KOPT-K1 (cell line): ENCODE data around the gene SPPL3.

ENCODE experiments used
- H3K27ac ChIP-seq: fragments of 200-600 bp; sonication (generic); 2 replicates; pipeline ENCODE4 v1.5.1; 2016; ENCODE audit warnings: antibody characterized with exemption, mild to moderate bottlenecking, low read depth, low read length; ENCODE audit not compliant: poor library complexity, severe bottlenecking
- H3K36me3 ChIP-seq: fragments of 200-600 bp; sonication (generic); 2 replicates; pipeline ENCODE4 v1.5.1; 2017; ENCODE audit warnings: antibody characterized with exemption, mild to moderate bottlenecking, low read length, moderate library complexity; ENCODE audit not compliant: insufficient read depth
- H3K9me3 ChIP-seq: fragments of 200-600 bp; sonication (generic); 2 replicates; pipeline ENCODE4 v1.5.1; 2017; ENCODE audit warnings: antibody characterized with exemption, low read length, mild to moderate bottlenecking; ENCODE audit not compliant: insufficient read depth, poor library complexity, severe bottlenecking

The SPPL3 gene

DNA sequence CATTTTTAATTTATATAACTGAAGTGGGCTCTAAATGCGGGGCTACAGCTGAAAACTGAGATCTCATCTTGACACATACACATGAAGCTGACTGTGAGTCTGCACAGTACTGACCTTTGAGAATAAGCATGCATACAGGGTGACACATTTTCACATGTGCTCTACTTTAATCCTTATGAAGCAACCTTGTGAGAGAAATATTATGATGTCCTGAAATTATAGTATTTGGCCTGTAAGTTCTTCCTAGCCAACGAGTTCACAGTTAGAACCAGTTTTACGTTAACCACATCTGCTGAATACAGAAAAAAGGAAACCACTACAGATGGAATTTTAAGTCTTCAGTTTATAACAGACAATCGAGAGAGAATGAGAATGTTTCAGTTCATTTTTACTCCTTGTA, 70.3 kb downstream of the SPPL3 start:
- Histone ChIP-seq H3K27ac (peak overlapping the region; percentile 93), H3K9me3 (no peaks in the 10 kb centered on the region), H3K36me3 (no peaks in the 10 kb centered on the region)

- Histone ChIP-seq H3K36me3 (no peaks in the 10 kb centered on the region), H3K9me3 (no peaks in the 10 kb centered on the region), H3K27ac (peak overlapping the region; percentile 93)
These were observed 71.4 kb downstream of the SPPL3 start for GRCh38 chr12:120832737-120833136.

- Histone ChIP-seq H3K36me3 (no peaks in the 10 kb centered on the region), H3K9me3 (no peaks in the 10 kb centered on the region), H3K27ac (peak overlapping the region; percentile 93)
These were observed 72.4 kb downstream of the SPPL3 start for GRCh38 chr12:120831648-120832267.

DNA sequence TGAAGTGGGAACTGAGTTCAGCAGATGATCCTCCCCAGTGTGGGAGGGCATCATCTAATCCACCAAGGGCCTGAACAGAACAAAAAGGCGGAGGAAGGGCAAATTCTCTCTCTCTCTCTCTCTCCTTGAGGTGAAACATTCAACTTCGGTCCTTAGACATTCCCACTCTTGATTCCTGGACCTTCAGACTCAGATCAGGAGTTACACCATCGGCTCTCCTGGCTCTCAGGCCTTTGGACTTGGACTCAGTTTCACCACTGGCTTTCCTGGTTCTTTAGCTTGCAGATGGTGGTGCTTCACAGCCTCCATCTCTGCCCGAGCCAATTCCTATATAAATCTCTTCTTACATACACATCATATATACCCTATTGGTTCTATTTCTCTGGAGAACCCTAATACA, 73.2 kb downstream of the SPPL3 start:
- Histone ChIP-seq H3K27ac (peak overlapping the region; percentile 93), H3K9me3 (no peaks in the 10 kb centered on the region), H3K36me3 (no peaks in the 10 kb centered on the region)

- Histone ChIP-seq H3K27ac (peak overlapping the region; percentile 93), H3K36me3 (no peaks in the 10 kb centered on the region), H3K9me3 (no peaks in the 10 kb centered on the region)
These were observed 73.9 kb downstream of the SPPL3 start for GRCh38 chr12:120830052-120830940.

DNA sequence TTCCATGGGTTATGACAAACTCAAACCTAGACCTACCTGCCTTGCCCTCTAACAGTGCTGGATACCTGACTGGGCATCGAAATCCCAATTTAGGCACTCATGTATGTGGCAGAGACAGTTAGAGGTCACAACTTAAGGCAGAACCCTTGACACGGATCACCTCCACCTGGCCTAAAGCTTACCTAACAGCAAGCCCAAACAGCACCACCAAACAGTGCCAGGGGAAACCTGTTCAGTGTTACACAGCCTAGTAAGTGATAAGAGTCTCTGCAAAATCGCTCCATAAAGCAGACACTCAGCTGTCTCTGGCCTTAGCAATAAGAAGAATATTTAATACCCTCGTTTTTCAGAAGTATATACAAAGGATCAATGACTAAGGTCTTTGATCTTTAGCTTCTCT, 77.8 kb downstream of the SPPL3 start:
- Histone ChIP-seq H3K9me3 (no peaks in the 10 kb centered on the region), H3K36me3 (no peaks in the 10 kb centered on the region), H3K27ac (no peak overlapping the region)

DNA sequence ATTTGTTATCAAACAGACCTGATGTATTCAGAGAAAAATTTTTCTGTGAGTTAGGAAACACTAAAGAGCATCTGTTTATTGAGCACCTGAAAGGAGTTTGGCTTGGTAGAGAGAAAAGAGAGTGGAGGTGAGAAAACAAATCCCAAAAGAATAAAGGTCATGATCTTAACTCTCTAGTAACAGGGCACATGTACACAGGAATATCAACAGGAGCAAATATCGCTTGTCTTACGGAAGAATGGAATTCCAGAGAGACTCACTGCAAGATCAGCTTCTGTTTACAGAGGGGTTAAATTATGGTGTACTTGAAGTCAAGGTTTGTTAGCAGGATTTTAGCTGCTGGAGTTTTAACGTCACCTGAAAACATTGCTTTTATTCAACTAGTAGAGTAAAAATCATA, 78.8 kb downstream of the SPPL3 start:
- H3K36me3 ChIP-seq = no peaks in the 10 kb centered on the region
- H3K27ac ChIP-seq = no peak overlapping the region
- no peaks in the 10 kb centered on the region for H3K9me3 ChIP-seq

GRCh38 chr12:120822832-120823503, 81.2 kb downstream of the SPPL3 start:
- H3K27ac ChIP-seq = peak overlapping the region; percentile 4
- H3K36me3 ChIP-seq = no peaks in the 10 kb centered on the region

GRCh38 chr12:120821878-120822277, 82.3 kb downstream of the SPPL3 start:
- Histone ChIP-seq H3K36me3 (no peaks in the 10 kb centered on the region), H3K27ac (peak overlapping the region; percentile 49), H3K9me3 (no peaks in the 10 kb centered on the region)

More at GRCh38 chr12:120822832-120823503, 81.2 kb downstream of the SPPL3 start:
- H3K9me3 ChIP-seq = no peaks in the 10 kb centered on the region

GRCh38 chr12:120820884-120821510, 83.2 kb downstream of the SPPL3 start:
- Histone ChIP-seq H3K9me3 (no peaks in the 10 kb centered on the region), H3K36me3 (no peaks in the 10 kb centered on the region), H3K27ac (peak overlapping the region; percentile 49)

GRCh38 chr12:120818416-120818815, 85.7 kb downstream of the SPPL3 start:
- Histone ChIP-seq H3K9me3 (no peaks in the 10 kb centered on the region), H3K36me3 (no peaks in the 10 kb centered on the region), H3K27ac (no peak overlapping the region)

- Histone ChIP-seq H3K27ac (peak overlapping the region; percentile 0), H3K36me3 (no peaks in the 10 kb centered on the region)
These were observed 86.4 kb downstream of the SPPL3 start for GRCh38 chr12:120817559-120818330.

GRCh38 chr12:120816363-120816762, 87.8 kb downstream of the SPPL3 start:
- H3K9me3 ChIP-seq = no peaks in the 10 kb centered on the region
- H3K27ac ChIP-seq = no peak overlapping the region
- peaks cover 5% of the 10 kb centered on the region; the same call in 1 of the 2 replicates for H3K36me3 ChIP-seq

More at GRCh38 chr12:120817559-120818330, 86.4 kb downstream of the SPPL3 start:
- H3K9me3 ChIP-seq = no peaks in the 10 kb centered on the region

DNA sequence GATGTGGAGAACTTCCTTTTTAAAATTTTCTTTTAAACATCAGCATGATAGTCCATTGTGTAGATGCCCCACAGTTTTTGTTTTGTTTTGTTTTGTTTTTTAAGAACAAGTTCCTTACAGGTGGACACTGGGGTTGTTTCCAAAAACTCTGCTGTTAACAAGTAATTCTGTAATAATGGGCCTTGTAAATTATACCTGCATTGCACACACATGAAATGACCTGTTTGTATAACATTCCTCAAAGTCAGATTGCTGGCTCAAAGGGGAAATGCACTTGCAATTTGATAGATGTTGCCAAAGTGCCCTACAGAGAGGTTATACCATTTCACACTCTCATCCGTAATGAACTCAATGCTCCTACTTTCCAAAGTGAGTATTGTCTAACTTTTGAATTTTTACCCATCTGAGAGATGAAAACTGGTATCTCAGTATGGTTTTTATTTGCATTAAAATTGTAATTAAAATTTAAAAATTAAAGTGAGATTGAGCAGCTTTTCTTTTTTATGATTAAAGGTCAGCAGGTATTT, 89.2 kb downstream of the SPPL3 start:
- H3K27ac ChIP-seq = no peak overlapping the region

More for the DNA sequence above, 89.2 kb downstream of the SPPL3 start:
- Histone ChIP-seq H3K9me3 (no peaks in the 10 kb centered on the region), H3K36me3 (peaks cover 12% of the 10 kb centered on the region)
